ENCODE data around the gene VSNL1. TPM values are rescaled to one million over a fixed set of nuclear protein-coding genes. Genes with fewer than 3 reads are reported as not detected.

Gene VSNL1
- total RNA-seq, 2 experiments from 2014 or later = not detected

DNA sequence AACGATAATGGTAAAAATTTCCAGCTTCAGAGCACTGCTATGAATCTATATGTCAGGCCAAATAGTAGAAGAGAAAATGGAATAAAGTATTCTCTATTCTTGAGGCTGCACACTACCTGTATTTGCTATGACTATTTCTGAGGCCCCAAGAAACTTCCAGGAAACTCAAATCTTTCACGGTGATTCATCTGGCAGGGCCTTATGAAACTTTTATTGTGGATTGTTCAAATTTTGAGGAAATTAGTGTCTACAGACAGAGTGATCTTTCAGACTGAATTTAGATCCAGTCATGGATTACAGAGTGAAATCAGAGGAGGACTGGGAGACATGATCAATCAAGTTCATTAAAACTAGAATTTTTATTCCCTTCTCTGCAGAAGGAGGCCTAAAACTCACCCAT is 4.1 kb upstream of the VSNL1 start:
- Mint-ChIP-seq H3K27ac (no peak overlapping the region), H3K4me1 (peaks cover 9% of the 10 kb centered on the region), H3K4me3 (no peak overlapping the region), H3K9me3 (no peaks in the 10 kb centered on the region), H3K27me3 (peaks cover 54% of the 10 kb centered on the region), H3K36me3 (peaks cover 5% of the 10 kb centered on the region)
- DNase-seq = no peak
- POLR2A ChIA-PET = no interaction called here
- ATAC-seq (ENCODE audit: low read depth) = no peak

DNA sequence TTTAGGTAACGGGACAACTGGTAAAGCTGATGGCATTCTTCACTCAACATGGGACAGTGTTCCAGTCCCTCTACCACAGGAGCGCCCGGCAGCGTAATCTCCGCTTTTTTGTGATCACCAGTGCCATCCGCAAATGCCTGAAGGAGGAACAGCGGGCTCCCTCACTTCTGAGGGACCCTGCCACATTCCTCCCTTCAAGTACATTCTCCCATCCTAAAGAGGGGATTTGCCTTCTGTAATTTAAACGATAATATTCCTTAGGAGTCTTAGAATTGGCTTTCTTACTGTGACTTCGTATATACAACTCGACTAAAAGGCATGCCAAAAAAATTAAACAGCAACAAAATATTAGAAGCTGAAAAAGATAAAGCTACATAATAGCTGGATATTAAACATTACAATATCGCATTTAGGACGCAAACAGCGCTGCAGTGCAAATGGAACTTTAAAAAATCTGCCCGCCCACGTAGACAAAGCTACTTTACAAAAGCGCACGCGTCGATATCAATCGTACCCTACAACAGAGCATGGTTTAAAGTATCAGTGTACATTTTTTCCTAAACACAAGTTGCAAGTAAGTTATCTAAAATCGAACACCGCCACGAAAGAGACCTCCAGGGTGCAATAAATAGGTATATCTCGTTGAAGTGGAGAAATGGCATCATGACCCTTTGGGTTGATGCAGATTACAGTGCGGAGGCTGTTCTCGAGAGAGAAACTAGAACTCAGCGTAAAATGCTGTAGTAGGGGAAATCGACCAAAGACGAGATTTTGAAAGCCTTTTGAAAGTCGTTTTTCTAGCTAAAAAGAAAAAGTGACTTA is 2.3 kb upstream of the VSNL1 start:
- Mint-ChIP-seq H3K27ac (no peak overlapping the region), H3K9me3 (no peaks in the 10 kb centered on the region), H3K27me3 (peaks cover 67% of the 10 kb centered on the region), H3K4me3 (peak overlapping the region; percentile 44), H3K36me3 (peaks cover 5% of the 10 kb centered on the region), H3K4me1 (peaks cover 9% of the 10 kb centered on the region)
- no peak for DNase-seq
- no peak for ATAC-seq (ENCODE audit: low read depth)
- POLR2A ChIA-PET = no interaction called here

DNA sequence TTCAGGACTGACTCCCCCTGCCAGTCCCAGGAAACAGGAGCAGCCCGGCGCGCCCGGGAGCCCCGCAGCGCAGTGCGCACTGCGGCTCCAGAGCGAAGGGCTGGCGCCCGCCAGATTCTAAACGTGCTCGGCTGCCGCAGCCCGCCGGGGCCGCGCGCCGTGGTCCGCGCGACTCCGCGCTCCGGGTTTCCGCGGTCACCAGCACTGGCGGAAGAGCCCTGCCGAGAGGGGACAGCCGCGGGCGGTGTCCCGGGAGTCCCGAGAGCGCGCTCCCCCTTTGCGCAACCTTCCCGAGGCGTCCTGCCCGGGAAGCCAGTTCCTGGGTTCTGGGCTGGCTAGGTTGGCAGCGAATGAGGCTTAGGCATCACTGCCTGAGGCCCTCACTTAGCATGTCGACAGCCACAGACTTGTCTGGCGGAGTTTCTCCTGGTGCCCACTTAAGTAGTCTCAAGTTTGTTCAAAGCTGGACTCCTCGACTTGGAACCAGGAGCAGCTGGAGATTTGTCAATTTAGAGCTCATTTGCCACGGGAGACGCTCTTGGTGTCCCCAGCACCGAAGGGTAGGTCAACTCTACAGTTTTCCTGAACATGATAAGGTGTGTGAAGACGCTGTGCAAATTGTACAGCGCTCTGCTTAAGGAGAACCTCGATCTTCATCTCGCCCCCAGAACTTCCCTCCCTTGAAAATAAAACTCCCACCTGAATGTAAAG is 1.5 kb upstream of the VSNL1 start:
- DNase-seq (peak; percentile 37), ATAC-seq (ENCODE audit: low read depth) (peak; percentile 42)
- peaks cover 9% of the 10 kb centered on the region for H3K4me1 Mint-ChIP-seq
- no peaks in the 10 kb centered on the region for H3K9me3 Mint-ChIP-seq
- no peak overlapping the region for H3K4me3 Mint-ChIP-seq
- H3K27ac Mint-ChIP-seq = no peak overlapping the region
- peaks cover 74% of the 10 kb centered on the region for H3K27me3 Mint-ChIP-seq
- peaks cover 5% of the 10 kb centered on the region for H3K36me3 Mint-ChIP-seq
- POLR2A ChIA-PET = no interaction called here

DNA sequence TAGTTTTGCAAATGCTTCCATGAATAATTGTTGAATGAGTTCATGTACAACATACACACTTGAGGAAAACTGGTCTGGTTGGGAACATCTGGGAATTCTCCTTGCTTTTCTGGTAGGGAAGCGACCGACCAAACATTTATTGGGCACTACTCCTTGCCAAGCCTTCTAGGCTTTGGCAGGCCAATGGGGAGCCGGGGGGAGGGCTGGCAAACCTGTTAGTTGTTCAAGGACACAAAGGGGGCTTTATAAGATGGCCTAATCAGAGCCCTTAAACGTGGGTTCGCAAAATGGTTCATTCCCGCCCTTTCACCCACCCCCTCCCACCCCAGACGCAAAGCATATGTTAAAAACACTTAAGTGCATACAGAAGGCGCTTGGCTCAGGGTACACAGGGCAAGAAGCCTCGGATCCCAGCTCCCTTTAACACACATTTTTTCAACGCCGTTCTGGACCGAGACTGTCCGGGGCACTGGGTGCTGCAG is 844 bp upstream of the VSNL1 start:
- ATAC-seq (ENCODE audit: low read depth) = no peak
- H3K27me3 Mint-ChIP-seq = peaks cover 78% of the 10 kb centered on the region
- no peak for DNase-seq
- no peak overlapping the region for H3K27ac Mint-ChIP-seq
- no peaks in the 10 kb centered on the region for H3K9me3 Mint-ChIP-seq
- peaks cover 9% of the 10 kb centered on the region for H3K4me1 Mint-ChIP-seq
- H3K4me3 Mint-ChIP-seq = no peak overlapping the region
- POLR2A ChIA-PET = no interaction called here
- H3K36me3 Mint-ChIP-seq = peaks cover 5% of the 10 kb centered on the region

DNA sequence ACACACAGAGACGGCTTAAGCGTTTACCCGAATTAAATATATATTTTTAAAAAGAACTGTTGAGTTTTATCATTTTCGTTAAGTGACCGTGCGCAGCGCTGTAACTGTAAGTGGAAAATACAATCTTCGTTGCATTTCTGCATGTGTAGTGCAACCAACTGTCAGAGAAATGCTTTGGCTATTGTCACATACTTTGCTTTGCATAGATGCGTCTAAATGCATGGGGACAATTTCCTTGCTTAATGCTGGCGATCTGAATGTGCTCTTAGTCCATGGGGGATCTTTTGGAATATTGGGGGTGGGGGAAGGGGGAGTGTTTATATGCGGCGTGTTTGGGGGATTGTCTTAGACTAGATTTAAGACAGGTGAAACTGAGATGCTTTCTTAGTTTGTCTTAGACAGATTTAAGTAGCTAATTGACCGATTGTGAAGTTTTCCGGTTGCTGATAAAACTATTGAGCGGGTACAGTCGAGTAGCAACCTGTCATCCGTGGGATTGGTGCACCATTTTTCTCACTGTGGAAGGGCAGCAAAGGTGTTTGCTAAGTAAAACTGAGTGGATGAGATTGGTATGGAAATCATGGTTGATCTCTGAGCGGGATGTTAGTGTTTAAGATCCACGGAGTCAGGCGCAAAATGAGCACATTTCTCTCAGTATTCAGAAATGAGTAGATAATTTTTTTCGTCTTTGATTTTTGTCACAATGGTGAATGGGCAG is 476 bp downstream of the VSNL1 start:
- Mint-ChIP-seq H3K27me3 (peaks cover 73% of the 10 kb centered on the region), H3K36me3 (peaks cover 5% of the 10 kb centered on the region), H3K9me3 (no peaks in the 10 kb centered on the region), H3K4me3 (no peak overlapping the region), H3K4me1 (peaks cover 9% of the 10 kb centered on the region), H3K27ac (peak overlapping the region; percentile 23)
- DNase-seq (no peak), ATAC-seq (ENCODE audit: low read depth) (no peak)
- POLR2A ChIA-PET = no interaction called here

DNA sequence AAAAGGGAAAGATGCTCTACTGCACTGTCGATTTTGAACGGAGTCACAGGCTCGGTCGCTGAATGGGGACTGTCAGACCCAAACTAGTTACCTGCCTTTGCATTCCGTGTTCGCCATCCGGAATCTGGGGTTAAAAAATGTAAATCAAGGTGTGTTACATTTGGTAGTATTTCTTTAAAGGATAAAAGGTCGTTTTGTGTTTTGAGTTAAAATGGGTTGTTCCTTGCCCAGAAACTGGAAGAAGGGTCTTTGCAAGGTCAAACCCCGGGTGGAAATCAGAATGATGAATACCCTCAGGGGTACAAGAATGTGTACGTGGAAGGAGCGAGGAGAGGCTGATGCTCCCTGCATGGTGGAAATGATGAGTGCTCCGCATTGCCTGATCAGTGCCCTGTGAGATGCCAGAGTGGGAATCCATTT is 1.0 kb downstream of the VSNL1 start:
- no peaks in the 10 kb centered on the region for H3K9me3 Mint-ChIP-seq
- POLR2A ChIA-PET = no interaction called here
- ATAC-seq (ENCODE audit: low read depth) = no peak
- no peak for DNase-seq
- H3K4me1 Mint-ChIP-seq = peaks cover 9% of the 10 kb centered on the region
- peaks cover 67% of the 10 kb centered on the region for H3K27me3 Mint-ChIP-seq
- peaks cover 5% of the 10 kb centered on the region for H3K36me3 Mint-ChIP-seq
- H3K4me3 Mint-ChIP-seq = no peak overlapping the region
- no peak overlapping the region for H3K27ac Mint-ChIP-seq

DNA sequence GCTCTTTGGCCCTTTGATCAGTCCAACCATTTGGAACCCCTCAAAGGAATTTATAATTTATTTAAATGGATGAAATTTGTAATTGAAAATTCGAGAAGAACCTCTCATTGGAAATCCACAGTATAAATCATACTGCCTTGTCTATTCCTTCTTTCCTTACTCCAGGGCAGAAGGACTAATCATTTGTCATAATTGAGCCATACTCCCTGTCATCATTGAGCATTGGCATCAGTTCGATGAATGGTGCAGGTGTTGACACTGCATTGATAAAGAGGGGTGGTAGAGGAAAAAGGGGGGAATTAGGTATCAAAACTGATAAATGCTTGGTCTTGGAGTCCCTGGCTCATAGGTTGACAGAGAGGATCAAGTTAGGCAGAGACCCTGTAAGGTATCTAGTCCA is 2.0 kb downstream of the VSNL1 start:
- H3K9me3 Mint-ChIP-seq = no peaks in the 10 kb centered on the region
- ATAC-seq (ENCODE audit: low read depth) = no peak
- H3K4me1 Mint-ChIP-seq = peaks cover 9% of the 10 kb centered on the region
- no peak overlapping the region for H3K4me3 Mint-ChIP-seq
- DNase-seq = no peak
- H3K36me3 Mint-ChIP-seq = peaks cover 5% of the 10 kb centered on the region
- POLR2A ChIA-PET = no interaction called here
- no peak overlapping the region for H3K27ac Mint-ChIP-seq
- peaks cover 60% of the 10 kb centered on the region for H3K27me3 Mint-ChIP-seq

DNA sequence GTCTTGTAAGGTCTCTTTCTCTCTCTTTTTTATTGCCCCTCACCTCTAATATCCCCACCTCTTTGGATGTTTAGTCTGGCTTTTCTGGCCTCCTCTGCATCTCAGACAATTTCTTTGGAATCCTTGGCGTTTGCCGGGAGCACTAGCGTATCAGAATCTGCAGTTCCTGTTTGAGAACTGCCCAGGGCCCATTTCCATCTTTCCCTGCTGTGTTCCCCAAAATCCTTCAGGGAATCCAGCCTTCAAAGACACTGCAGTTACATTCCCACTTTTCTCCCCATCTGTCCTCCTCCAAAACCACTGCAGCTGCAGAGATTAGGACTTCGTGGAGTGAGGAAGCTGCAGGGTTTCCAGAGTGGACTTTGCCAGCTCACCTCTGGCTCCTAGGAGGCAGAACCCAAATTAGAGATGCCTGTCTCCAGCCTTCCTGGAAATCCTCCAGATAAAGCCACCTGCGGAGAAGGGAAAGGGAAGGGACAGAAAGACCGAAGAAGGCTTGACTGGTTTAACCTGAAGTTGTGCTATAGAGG is 2.7 kb downstream of the VSNL1 start:
- Mint-ChIP-seq H3K36me3 (peaks cover 5% of the 10 kb centered on the region), H3K9me3 (no peaks in the 10 kb centered on the region), H3K27me3 (peaks cover 53% of the 10 kb centered on the region), H3K4me1 (peaks cover 9% of the 10 kb centered on the region), H3K4me3 (no peak overlapping the region), H3K27ac (no peak overlapping the region)
- ATAC-seq (ENCODE audit: low read depth) (no peak), DNase-seq (no peak)
- POLR2A ChIA-PET = no interaction called here

DNA sequence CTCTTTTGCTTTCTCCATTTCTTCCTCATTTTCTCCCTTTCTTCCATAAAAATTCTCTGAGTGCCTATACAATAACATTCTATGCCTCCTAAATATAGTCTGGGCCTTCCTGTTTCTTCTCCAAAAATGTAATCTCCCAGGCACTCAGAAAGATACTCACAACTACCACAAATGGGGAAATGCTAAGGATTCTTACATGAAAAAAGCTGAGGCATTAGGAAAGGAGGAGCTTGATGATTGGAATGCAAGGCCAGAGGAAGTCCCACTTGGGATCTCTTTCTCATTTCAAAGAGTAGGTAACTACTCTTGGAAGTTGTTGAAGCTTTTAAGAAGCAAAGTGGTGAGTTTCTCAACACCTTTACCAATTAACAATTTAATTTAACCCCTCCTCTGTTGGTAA is 3.4 kb downstream of the VSNL1 start:
- Mint-ChIP-seq H3K27ac (no peak overlapping the region), H3K9me3 (no peaks in the 10 kb centered on the region), H3K36me3 (peaks cover 5% of the 10 kb centered on the region), H3K4me1 (peaks cover 5% of the 10 kb centered on the region), H3K4me3 (no peak overlapping the region), H3K27me3 (peaks cover 51% of the 10 kb centered on the region)
- DNase-seq (no peak), ATAC-seq (ENCODE audit: low read depth) (no peak)
- POLR2A ChIA-PET = no interaction called here

DNA sequence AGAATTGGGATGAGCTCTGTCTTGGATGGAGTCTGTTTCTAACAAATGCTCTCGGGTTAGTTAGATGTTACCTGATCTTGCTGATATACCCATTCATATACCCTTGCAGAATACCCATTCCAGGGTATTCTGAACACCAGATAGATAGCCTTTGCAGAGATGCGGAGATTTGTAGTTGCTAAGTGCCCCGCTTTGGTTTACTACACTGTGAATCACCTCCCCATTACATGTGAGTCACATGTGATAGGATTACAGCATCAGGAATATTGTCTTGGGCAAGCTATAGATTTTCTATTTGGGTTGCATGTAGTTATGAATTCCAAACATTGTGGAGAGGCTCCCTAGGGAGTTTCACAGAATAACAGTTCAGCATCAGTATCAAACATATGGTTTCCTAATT is 3.8 kb downstream of the VSNL1 start:
- Mint-ChIP-seq H3K27ac (no peak overlapping the region), H3K9me3 (no peaks in the 10 kb centered on the region)
- POLR2A ChIA-PET = no interaction called here

DNA sequence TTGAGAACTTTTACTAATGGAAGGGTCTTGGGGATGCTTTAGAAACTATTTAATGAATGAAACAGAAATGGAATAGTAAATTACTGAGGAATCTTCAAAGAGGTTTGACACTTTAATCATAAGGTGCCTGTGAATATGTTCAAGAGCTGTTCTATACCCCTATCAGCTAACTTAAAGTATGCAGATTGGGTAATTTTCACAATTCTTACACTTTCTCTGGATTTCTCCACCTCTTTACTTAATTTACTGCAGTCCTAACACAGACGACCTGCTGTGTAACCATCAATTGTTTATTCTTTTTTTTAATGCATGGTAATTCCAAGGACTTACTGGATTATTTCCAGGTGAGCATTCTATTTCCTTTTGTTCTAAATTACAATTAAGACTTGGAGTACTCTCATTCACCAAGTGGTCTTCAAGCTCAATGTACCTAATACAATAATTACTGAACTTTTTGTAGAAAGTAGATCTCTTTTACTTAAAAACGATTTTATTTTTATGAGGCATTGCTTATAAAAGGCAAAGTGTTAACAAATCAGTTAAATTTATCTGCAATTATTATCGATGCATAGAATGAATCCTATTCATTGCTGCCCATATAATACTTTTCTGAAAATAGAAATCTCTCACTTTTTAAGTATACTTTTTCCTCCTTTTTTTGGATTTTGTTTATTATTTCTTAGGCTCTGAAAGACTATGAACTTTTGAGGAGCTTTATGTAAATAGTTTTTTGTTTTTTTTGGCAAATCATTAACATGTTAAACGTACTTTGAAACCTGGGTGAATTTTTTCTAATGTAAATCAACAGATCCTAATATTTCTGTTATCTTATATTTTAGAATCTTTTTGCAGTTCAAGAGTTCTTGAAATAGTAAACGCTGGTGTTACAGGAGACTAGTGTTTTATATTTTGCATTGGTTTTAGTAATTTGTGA is 5.5 kb downstream of the VSNL1 start:
- H3K27me3 Mint-ChIP-seq = peaks cover 36% of the 10 kb centered on the region
- ATAC-seq (ENCODE audit: low read depth) (no peak), DNase-seq (no peak)
- H3K9me3 Mint-ChIP-seq = no peaks in the 10 kb centered on the region
- POLR2A ChIA-PET = no interaction called here
- no peak overlapping the region for H3K4me3 Mint-ChIP-seq
- no peaks in the 10 kb centered on the region for H3K4me1 Mint-ChIP-seq
- no peaks in the 10 kb centered on the region for H3K36me3 Mint-ChIP-seq
- no peak overlapping the region for H3K27ac Mint-ChIP-seq

More for the DNA sequence above, 3.8 kb downstream of the VSNL1 start:
- H3K27me3 Mint-ChIP-seq = peaks cover 49% of the 10 kb centered on the region
- DNase-seq = no peak
- peaks cover 5% of the 10 kb centered on the region for H3K4me1 Mint-ChIP-seq
- H3K36me3 Mint-ChIP-seq = peaks cover 5% of the 10 kb centered on the region
- ATAC-seq (ENCODE audit: low read depth) = no peak
- H3K4me3 Mint-ChIP-seq = no peak overlapping the region

DNA sequence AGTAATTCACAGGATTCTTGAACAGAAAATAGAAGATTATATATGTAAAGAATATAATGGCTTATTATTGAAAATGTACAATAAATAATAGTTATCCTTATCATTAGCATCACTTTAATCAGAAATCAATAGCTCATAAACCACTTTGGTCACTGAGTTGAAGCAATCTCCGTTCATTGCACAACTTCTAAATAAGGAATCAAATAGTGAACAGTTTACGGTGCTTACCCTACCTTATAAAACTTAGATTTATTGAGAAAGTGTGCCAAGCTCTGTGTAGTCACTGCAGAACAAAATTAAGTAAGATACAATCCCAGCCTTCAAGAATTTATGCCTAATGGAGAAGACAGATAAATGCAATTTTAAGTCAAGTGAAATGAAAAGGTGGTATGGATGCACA is 6.7 kb downstream of the VSNL1 start:
- POLR2A ChIA-PET = no interaction called here
- ATAC-seq (ENCODE audit: low read depth) (no peak), DNase-seq (no peak)
- H3K27me3 Mint-ChIP-seq = peaks cover 27% of the 10 kb centered on the region
- H3K4me1 Mint-ChIP-seq = no peaks in the 10 kb centered on the region
- no peaks in the 10 kb centered on the region for H3K9me3 Mint-ChIP-seq
- H3K27ac Mint-ChIP-seq = no peak overlapping the region
- no peaks in the 10 kb centered on the region for H3K36me3 Mint-ChIP-seq
- H3K4me3 Mint-ChIP-seq = no peak overlapping the region

DNA sequence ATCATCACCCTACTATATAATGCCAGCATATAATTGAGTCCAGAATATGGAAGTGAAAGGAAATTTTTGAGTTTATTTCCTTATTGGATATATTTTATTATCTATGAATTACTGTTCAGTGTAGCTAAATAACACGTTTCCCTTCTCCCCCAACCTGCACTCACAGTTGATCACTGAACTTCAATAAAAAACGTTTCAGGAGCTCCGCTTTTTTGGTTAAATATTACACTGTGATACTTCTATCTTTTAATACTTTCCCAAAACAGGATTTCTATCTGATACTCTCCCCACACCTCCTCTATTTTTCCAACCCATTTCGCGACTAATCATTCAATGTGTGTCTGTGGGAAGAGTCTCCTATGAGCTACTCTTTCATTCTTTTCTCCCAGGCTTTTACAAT is 7.2 kb downstream of the VSNL1 start:
- peaks cover 23% of the 10 kb centered on the region for H3K27me3 Mint-ChIP-seq
- H3K27ac Mint-ChIP-seq = no peak overlapping the region
- DNase-seq (no peak), ATAC-seq (ENCODE audit: low read depth) (no peak)
- no peaks in the 10 kb centered on the region for H3K4me1 Mint-ChIP-seq
- POLR2A ChIA-PET = no interaction called here
- H3K4me3 Mint-ChIP-seq = no peak overlapping the region
- no peaks in the 10 kb centered on the region for H3K36me3 Mint-ChIP-seq
- no peaks in the 10 kb centered on the region for H3K9me3 Mint-ChIP-seq
